Caki2 (cell line): ENCODE results near the gene KATNAL1. TPM values are rescaled to one million over a fixed set of nuclear protein-coding genes. Genes with fewer than 3 reads are reported as not detected.
A peak's percentile ranks its signal among the peaks of the same experiment; 100 is the strongest.

Experiments
- DNase-seq: peaks from one replicate; pipeline ENCODE4 v3.0.0-alpha.2; 2015; ENCODE audit warnings: low read depth
- in situ Hi-C: cut with HindIII; loops from 2 replicates; pipeline ENCODE4 v1.10.0; 2016; ENCODE audit warnings: low sequenced_read_pairs, low pct_unique_long_range_greater_than_20kb, mixed read lengths
- total RNA-seq: library from RNA; depleted of rRNA; stranded (reverse); fragments of >200 nt; shearing (Covaris generic); gene quantifications from 2 replicates; pipeline ENCODE4 v1.2.3, GENCODE V29; 2014; ENCODE audit warnings: low replicate concordance

KATNAL1 gene
- total RNA-seq, 1 experiment from 2014 or later, result 15.1 TPM

GRCh38 chr13:30337061-30337610, 29.8 kb upstream of the KATNAL1 start:
- in situ Hi-C loops, result no loop called here
- DNase-seq, result no peak

GRCh38 chr13:30334663-30335386, 27.5 kb upstream of the KATNAL1 start:
- DNase-seq, result no peak
- in situ Hi-C loops, result no loop called here

- in situ Hi-C loops, result no loop called here
- DNase-seq, result no peak
Observed at GRCh38 chr13:30333616-30334015, 26.3 kb upstream of the KATNAL1 start.

- in situ Hi-C loops, result no loop called here
- no peak for DNase-seq
Observed at GRCh38 chr13:30332456-30333143, 25.2 kb upstream of the KATNAL1 start.

- no peak for DNase-seq
- in situ Hi-C loops, result no loop called here
Observed at GRCh38 chr13:30331331-30331771, 24.0 kb upstream of the KATNAL1 start.

- in situ Hi-C loops, result no loop called here
- DNase-seq, result no peak
Observed at GRCh38 chr13:30329009-30329585, 21.7 kb upstream of the KATNAL1 start.

- DNase-seq, result no peak
- in situ Hi-C loops, result no loop called here
Observed at GRCh38 chr13:30325668-30326067, 18.3 kb upstream of the KATNAL1 start.

GRCh38 chr13:30323524-30323923, 16.2 kb upstream of the KATNAL1 start:
- in situ Hi-C loops, result no loop called here
- no peak for DNase-seq

GRCh38 chr13:30322428-30322827, 15.1 kb upstream of the KATNAL1 start:
- in situ Hi-C loops, result no loop called here
- no peak for DNase-seq

GRCh38 chr13:30321256-30321655, 13.9 kb upstream of the KATNAL1 start:
- in situ Hi-C loops, result no loop called here
- DNase-seq, result no peak

- in situ Hi-C loops, result no loop called here
- DNase-seq, result no peak
Observed at GRCh38 chr13:30319655-30320054, 12.3 kb upstream of the KATNAL1 start.

- no peak for DNase-seq
- in situ Hi-C loops, result no loop called here
Observed at GRCh38 chr13:30319130-30319529, 11.8 kb upstream of the KATNAL1 start.

GRCh38 chr13:30318026-30318425, 10.7 kb upstream of the KATNAL1 start:
- in situ Hi-C loops, result no loop called here

GRCh38 chr13:30314562-30314961, 7.2 kb upstream of the KATNAL1 start:
- no peak for DNase-seq
- in situ Hi-C loops, result no loop called here

More at GRCh38 chr13:30318026-30318425, 10.7 kb upstream of the KATNAL1 start:
- DNase-seq, result no peak

GRCh38 chr13:30314069-30314468, 6.7 kb upstream of the KATNAL1 start:
- in situ Hi-C loops, result no loop called here
- DNase-seq, result no peak

GRCh38 chr13:30313311-30313710, 6.0 kb upstream of the KATNAL1 start:
- in situ Hi-C loops, result no loop called here
- no peak for DNase-seq

GRCh38 chr13:30312904-30313303, 5.6 kb upstream of the KATNAL1 start:
- in situ Hi-C loops, result no loop called here
- no peak for DNase-seq

- peak; percentile 30 for DNase-seq
Observed at GRCh38 chr13:30308548-30308947, 1.2 kb upstream of the KATNAL1 start.

GRCh38 chr13:30307971-30308290, 580 bp upstream of the KATNAL1 start:
- in situ Hi-C loops, result no loop called here
- no peak for DNase-seq

More at GRCh38 chr13:30308548-30308947, 1.2 kb upstream of the KATNAL1 start:
- in situ Hi-C loops, result no loop called here
